ENCODE results near the gene DPP4. TPM values are rescaled to one million over a fixed set of nuclear protein-coding genes. Genes with fewer than 3 reads are reported as not detected.

The DPP4 gene
- polyA plus RNA-seq (2011; rRNA removed), result 0.17 and 0.37 TPM in 2 replicates
- polyA plus RNA-seq (2012; cell fraction: cytosol; rRNA removed), result 0.03 TPM in 2 replicates
- 0.09 and 0.11 TPM in 2 replicates for polyA plus RNA-seq (2012; cell fraction: nucleus; rRNA removed)
- polyA plus RNA-seq (2017; fragmentation: RNase III; extraction: RNeasy Plus Mini Kit Qiagen cat#74134 plus additional on column Dnase treatment), result 0.21 to 0.31 TPM (median 0.27 TPM) in 3 replicates
- polyA minus RNA-seq (2011; rRNA and poly(A)+ RNA removed), result 0.29 and 0.58 TPM in 2 replicates

DNA sequence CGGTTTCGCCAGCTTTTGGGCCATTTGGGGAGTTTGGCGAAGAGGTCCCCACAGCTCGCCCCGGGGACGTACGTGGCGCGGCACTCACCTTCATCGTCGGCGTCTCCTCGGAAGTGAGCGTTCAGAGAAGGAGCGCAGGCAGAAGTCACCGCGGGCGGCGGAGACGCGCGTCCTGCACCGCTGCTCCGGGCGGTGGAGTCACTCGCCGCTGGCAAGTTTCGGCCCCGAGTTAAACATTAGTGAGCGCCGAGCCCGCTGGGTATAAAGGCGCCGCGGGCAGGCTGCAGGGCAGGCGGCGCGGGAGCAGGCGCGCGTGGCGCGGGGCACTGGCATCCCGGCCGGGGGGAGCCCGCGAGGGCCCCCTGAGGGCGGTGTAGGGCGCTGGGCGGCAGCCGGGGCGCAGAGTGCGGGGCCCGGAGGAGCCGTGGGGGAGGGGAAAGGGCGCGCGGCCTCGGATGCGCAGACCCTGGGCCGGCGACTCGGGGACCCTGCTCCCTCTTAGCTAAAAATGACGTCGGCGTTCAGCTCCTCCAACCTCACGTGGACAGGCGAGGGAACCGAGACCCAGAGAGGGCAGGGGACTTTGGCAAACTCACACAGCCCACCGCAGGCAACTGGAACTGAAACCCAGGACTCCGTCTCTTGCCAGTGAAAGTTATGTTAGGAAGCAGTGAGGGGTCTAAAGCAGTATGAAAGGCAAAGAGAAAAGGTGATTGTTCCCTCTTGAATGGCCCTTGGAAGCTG lies at the start of gene DPP4:
TSS of gene DPP4 (minus strand) at position 328 of the 744 bp plus-strand sequence. CDS start at position 94, 234 bp downstream.
- Histone ChIP-seq H3K9me3 (no peaks in the 10 kb centered on the region; the same call in 2 of the 3 replicates), H3K4me3 (peak within 1 kb of the TSS; percentile 51), H3K27ac (peak within 1 kb of the TSS; percentile 33 to 78; a peak in 4 of 6 replicates), H3K4me1 (peaks cover 8% of the 10 kb centered on the region; the same call in 2 of the 3 replicates), H3K4me2 (peak within 1 kb of the TSS; percentile 88)
- TF ChIP-seq RCOR1 (IDR thresholded peaks at IDR 0.05; ENCODE audit: low read depth, low read length) (no peak), CTCF (IDR thresholded peaks at IDR 0.05) (no peak), PHF8 (IDR thresholded peaks at IDR 0.05; ENCODE audit: borderline replicate concordance, low read depth) (no peak), RFX5 (IDR thresholded peaks at IDR 0.05) (no peak), MAZ (IDR thresholded peaks at IDR 0.05; ENCODE audit: borderline replicate concordance, low read depth, low read length) (no peak), JUN (IDR thresholded peaks at IDR 0.05) (no peak), ATOH8 (CRISPR knock-in tag; IDR thresholded peaks at IDR 0.05; ENCODE audit: low read depth) (no peak), POLR2AphosphoS2 (conservative IDR thresholded peaks at IDR 0.05; ENCODE audit: low read length) (no peak), SMC3 (IDR thresholded peaks at IDR 0.05) (no peak), USF2 (IDR thresholded peaks at IDR 0.05) (no peak), BHLHE40 (IDR thresholded peaks at IDR 0.05; ENCODE audit: low read depth, low read length) (no peak)
- TF ChIP-seq, protein P1, sequence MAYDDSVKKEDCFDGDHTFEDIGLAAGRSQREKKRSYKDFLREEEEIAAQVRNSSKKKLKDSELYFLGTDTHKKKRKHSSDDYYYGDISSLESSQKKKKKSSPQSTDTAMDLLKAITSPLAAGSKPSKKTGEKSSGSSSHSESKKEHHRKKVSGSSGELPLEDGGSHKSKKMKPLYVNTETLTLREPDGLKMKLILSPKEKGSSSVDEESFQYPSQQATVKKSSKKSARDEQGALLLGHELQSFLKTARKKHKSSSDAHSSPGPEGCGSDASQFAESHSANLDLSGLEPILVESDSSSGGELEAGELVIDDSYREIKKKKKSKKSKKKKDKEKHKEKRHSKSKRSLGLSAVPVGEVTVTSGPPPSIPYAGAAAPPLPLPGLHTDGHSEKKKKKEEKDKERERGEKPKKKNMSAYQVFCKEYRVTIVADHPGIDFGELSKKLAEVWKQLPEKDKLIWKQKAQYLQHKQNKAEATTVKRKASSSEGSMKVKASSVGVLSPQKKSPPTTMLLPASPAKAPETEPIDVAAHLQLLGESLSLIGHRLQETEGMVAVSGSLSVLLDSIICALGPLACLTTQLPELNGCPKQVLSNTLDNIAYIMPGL (CRISPR knock-in tag; IDR thresholded peaks at IDR 0.05; ENCODE audit: borderline replicate concordance), result no peak
- WGBS (ENCODE audit: missing lambda C conversion rate), result 14% methylated on average over 30 of the region's 71 CpGs
- ATAC-seq, result peak; percentile 82 to 84
- POLR2A ChIA-PET, result no interaction called here
- CTCF ChIA-PET, result no interaction called here
- FAIRE-seq, result no peak
- peak; percentile 12 to 32 for DNase-seq (ENCODE audit: low read depth in 1 of 2, low spot score in 1 of 2)

DNA sequence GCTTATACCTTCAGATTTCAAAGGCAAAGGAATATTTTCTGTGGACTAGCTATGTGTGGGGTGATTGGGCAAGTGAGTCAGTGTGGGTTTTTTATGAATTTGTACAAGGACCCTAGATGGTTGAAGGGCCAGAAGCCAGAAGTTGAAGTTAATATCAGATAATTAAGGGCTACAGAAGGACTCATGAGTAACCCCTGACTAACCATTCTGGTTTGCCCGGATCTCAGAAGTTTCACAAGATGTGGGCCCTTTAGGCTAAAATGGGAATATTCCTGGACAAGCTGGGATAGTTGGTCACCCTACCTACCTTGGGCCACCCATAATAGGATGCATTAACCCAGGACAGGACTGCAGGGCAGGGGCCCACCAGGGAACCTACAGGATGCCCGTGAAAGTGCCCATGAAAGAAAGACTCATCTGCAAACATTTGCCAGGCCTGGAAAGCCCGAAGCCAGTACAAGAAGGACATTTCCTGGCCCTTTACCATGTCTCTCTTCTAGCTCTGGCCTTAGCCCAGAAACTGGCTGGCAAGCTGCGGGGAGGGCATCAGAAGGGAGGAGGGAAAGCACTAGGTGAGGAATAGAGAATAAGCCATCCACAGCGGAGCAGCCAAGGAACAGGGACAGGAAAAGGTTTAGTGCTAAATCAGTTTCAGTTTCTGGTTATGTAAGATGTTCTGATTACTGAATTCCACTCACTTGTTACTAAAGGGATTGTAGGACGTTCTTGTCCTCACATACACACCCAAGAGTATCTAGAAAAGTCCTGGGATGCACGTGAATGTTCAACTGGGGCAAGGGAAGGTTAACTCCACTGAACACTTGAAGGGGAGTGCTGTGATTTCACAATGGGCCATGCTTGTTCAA lies 44.4 kb upstream of the DPP4 start:
- DNase-seq (ENCODE audit: low read depth in 1 of 2, low spot score in 1 of 2), result no peak
- H3K27ac ChIP-seq, result no peak overlapping the region
- TF ChIP-seq ZSCAN20 (CRISPR knock-in tag; IDR thresholded peaks at IDR 0.05) (no peak), EP300 (IDR thresholded peaks at IDR 0.05) (no peak), HOXB13 (CRISPR knock-in tag; IDR thresholded peaks at IDR 0.05; ENCODE audit: low read depth) (no peak), MAFK (IDR thresholded peaks at IDR 0.05; ENCODE audit: partially characterized antibody) (no peak), USF2 (IDR thresholded peaks at IDR 0.05) (no peak), EHMT2 (IDR thresholded peaks at IDR 0.05; ENCODE audit: low read depth) (no peak)

More for the DNA sequence above, 44.4 kb upstream of the DPP4 start:
- no peak for ATAC-seq
- ChIA-PET CTCF (no interaction called here), POLR2A (no interaction called here)
- no peak for FAIRE-seq
- Histone ChIP-seq H3K4me1 (no peaks in the 10 kb centered on the region), H3K4me3 (no peak overlapping the region), H3K4me2 (no peak overlapping the region), H3K9me3 (no peaks in the 10 kb centered on the region)
- WGBS (ENCODE audit: missing lambda C conversion rate), result 41% methylated on average over 7 of the region's 7 CpGs
